H1 (cell line): ENCODE data around the gene AIF1. TPM values are rescaled to one million over a fixed set of nuclear protein-coding genes. Genes with fewer than 3 reads are reported as not detected.

Experiments
- BRCA1 ChIP-seq: IDR thresholded peaks from 2 replicates; pipeline ENCODE4 v1.6.1; 2012; ENCODE audit warnings: low read depth, low read length, improper control_type of control experiment
- CEBPB ChIP-seq: IDR thresholded peaks from 2 replicates; pipeline ENCODE4 v1.6.1; 2012; ENCODE audit warnings: low read depth, low read length
- JUND ChIP-seq: IDR thresholded peaks from 2 replicates; pipeline ENCODE4 v1.6.1; 2011; ENCODE audit warnings: mild to moderate bottlenecking, improper control_type of control experiment, low read length
- SRF ChIP-seq: IDR thresholded peaks from 2 replicates; pipeline ENCODE4 v1.6.1; 2011; ENCODE audit warnings: mild to moderate bottlenecking, low read depth, low read length, moderate library complexity
- polyA plus RNA-seq, 7 experiments: library from polyadenylated mRNA; depleted of rRNA in 3 of 7; stranded (reverse) in 5 of 7; unstranded in 2 of 7; fragments of >200 nt in 5 of 7; fragments of 200-250 nt in 2 of 7; gene quantifications; 1 replicate in 5 of 7; 2 replicates in 1 of 7; 4 replicates in 1 of 7; pipeline versions ENCODE4 v1.2.1 to v1.2.3, GENCODE V29; 2011 to 2013; ENCODE audit warnings: missing spikeins in 2 of 7, mixed read lengths in 2 of 7
- total RNA-seq: library from RNA; stranded (reverse); fragmentation: NEBNext Ultra II Directional; extraction: Animal tissue kit (Norgen Biotek cat#: 25700); gene quantifications from 2 replicates; pipeline ENCODE4 v1.2.1, GENCODE V29; 2021
- TF ChIP-seq, protein P1 (sequence below): fragments of 300-600 bp; sonication (generic); IDR thresholded peaks from 2 replicates; pipeline ENCODE4 v1.7.1; 2012; ENCODE audit warnings: low read length, moderate library complexity, mild to moderate bottlenecking, inconsistent platforms; ENCODE audit not compliant: insufficient replicate concordance

Gene AIF1
- total and polyA plus RNA-seq, 2 of the 8 experiments (the other 6 are each of a cell fraction or from before 2014, with no cell fraction given), result 6.3 to 9.8 TPM

DNA sequence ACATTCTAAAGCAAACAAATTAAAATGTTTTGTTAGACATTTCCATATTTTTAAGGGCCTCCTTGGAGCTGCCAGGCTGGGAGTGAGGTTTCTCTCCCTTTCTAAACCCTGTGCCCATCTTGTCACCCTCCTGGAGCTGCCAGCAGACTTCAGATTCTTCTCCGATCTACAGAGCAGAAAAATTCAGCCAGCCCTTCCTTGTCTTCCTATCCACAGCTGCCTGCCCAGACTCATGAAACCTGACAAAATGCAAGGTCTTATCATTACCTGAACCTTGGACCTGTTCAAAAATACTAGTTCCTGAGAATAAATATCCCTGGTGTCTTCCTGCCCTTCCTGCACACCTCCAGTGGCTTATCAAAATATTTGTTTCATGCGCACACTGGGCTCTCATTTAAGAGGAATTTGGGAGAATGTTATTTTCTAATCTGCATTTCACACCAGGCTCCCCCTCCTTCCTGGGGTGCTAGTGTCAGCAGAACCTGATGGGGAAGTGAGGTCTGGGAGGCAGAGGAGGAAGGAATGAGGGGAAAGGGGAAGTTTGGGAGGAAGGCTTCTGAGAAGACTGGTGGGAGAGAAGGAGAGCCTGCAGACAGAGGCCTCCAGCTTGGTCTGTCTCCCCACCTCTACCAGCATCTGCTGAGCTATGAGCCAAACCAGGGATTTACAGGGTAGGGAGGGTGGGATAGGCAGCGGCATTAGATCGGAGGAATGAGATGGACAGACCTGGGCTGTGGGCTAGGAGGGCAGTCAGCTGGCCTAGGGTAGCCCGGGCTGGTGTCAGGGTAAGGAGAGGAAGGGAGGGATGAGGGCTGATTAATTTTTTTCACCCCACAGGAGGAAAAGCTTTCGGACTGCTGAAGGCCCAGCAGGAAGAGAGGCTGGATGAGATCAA is at the start of gene AIF1 (continued):
- TF ChIP-seq, protein P1, sequence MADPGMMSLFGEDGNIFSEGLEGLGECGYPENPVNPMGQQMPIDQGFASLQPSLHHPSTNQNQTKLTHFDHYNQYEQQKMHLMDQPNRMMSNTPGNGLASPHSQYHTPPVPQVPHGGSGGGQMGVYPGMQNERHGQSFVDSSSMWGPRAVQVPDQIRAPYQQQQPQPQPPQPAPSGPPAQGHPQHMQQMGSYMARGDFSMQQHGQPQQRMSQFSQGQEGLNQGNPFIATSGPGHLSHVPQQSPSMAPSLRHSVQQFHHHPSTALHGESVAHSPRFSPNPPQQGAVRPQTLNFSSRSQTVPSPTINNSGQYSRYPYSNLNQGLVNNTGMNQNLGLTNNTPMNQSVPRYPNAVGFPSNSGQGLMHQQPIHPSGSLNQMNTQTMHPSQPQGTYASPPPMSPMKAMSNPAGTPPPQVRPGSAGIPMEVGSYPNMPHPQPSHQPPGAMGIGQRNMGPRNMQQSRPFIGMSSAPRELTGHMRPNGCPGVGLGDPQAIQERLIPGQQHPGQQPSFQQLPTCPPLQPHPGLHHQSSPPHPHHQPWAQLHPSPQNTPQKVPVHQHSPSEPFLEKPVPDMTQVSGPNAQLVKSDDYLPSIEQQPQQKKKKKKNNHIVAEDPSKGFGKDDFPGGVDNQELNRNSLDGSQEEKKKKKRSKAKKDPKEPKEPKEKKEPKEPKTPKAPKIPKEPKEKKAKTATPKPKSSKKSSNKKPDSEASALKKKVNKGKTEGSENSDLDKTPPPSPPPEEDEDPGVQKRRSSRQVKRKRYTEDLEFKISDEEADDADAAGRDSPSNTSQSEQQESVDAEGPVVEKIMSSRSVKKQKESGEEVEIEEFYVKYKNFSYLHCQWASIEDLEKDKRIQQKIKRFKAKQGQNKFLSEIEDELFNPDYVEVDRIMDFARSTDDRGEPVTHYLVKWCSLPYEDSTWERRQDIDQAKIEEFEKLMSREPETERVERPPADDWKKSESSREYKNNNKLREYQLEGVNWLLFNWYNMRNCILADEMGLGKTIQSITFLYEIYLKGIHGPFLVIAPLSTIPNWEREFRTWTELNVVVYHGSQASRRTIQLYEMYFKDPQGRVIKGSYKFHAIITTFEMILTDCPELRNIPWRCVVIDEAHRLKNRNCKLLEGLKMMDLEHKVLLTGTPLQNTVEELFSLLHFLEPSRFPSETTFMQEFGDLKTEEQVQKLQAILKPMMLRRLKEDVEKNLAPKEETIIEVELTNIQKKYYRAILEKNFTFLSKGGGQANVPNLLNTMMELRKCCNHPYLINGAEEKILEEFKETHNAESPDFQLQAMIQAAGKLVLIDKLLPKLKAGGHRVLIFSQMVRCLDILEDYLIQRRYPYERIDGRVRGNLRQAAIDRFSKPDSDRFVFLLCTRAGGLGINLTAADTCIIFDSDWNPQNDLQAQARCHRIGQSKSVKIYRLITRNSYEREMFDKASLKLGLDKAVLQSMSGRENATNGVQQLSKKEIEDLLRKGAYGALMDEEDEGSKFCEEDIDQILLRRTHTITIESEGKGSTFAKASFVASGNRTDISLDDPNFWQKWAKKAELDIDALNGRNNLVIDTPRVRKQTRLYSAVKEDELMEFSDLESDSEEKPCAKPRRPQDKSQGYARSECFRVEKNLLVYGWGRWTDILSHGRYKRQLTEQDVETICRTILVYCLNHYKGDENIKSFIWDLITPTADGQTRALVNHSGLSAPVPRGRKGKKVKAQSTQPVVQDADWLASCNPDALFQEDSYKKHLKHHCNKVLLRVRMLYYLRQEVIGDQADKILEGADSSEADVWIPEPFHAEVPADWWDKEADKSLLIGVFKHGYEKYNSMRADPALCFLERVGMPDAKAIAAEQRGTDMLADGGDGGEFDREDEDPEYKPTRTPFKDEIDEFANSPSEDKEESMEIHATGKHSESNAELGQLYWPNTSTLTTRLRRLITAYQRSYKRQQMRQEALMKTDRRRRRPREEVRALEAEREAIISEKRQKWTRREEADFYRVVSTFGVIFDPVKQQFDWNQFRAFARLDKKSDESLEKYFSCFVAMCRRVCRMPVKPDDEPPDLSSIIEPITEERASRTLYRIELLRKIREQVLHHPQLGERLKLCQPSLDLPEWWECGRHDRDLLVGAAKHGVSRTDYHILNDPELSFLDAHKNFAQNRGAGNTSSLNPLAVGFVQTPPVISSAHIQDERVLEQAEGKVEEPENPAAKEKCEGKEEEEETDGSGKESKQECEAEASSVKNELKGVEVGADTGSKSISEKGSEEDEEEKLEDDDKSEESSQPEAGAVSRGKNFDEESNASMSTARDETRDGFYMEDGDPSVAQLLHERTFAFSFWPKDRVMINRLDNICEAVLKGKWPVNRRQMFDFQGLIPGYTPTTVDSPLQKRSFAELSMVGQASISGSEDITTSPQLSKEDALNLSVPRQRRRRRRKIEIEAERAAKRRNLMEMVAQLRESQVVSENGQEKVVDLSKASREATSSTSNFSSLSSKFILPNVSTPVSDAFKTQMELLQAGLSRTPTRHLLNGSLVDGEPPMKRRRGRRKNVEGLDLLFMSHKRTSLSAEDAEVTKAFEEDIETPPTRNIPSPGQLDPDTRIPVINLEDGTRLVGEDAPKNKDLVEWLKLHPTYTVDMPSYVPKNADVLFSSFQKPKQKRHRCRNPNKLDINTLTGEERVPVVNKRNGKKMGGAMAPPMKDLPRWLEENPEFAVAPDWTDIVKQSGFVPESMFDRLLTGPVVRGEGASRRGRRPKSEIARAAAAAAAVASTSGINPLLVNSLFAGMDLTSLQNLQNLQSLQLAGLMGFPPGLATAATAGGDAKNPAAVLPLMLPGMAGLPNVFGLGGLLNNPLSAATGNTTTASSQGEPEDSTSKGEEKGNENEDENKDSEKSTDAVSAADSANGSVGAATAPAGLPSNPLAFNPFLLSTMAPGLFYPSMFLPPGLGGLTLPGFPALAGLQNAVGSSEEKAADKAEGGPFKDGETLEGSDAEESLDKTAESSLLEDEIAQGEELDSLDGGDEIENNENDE, result no peak
- TF ChIP-seq SRF (no peak), BRCA1 (no peak), CEBPB (no peak), JUND (no peak)
- TF ChIP-seq, all 59 proteins: peak for 0
